HG02970 (cell line): ENCODE results near the gene MTSS2.

Experiments used
- ATAC-seq: cut with Tn5 transposase; IDR thresholded peaks from one replicate; pipeline ENCODE4 v1.9.1; 2021; ENCODE audit warnings: mild to moderate bottlenecking, moderate library complexity, moderate number of reproducible peaks; ENCODE audit not compliant: unreplicated experiment, low FRiP score

Gene MTSS2

DNA sequence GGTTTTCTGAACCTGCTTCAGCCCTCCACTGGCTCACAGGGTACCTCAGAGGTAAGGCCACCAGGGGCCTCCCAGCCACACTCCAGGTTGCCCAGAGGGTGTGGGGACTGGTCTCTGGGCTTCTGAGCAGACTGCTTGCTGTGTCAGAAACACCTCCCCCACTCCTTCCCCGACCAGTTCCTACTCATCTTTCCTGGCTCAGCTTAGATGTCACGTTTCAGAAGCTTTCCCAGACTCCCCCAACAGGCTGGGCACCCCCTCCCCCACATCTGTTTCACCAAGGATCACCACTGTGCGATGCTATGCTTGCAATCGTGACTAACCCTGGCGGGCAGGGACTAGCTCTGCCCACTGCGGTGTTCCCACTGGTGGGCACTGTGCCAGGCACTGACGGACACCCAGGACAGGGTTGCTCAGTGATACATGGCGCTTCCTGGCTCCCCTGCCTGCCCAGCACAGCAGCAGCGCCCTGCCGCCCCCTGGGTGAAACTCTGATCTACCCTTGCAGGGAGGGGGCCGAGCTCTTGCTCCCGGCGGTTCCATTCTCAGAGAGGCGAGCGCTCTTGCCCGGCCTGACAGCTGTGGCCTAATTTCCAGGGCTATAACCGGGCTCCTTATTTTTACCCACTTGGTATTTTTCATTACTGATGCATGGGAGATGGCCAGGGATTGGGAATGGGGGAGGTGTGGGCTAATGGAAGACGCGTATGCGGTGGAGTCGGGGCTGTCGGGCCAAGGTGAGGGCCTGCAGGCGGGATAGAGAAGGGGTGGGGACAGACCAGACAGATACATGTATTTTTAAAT is 29.4 kb upstream of the MTSS2 start:
- ATAC-seq: no peak

DNA sequence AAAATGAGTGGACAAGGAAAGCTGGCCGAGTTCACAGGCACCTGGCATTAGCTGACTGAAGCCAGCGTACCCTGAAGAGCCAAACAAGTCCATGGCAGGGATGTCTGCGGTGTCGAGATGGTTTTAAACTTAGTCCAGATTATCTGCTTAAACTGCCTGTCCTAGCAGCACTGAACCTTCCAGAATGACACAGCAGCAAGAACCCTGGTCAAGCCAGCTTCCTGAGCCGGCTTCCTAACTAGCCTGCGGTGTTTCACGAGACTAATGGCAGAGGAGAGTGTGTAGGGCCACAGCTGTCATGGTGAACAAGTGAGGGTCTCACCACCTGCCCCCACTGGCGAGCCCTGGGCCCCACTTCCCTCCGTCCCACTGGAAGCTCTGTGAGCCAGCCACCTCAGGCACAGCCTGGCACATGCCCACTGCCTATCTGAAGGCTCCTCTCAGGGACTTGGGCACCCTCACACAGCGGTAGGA is 28.8 kb upstream of the MTSS2 start:
- ATAC-seq: no peak

DNA sequence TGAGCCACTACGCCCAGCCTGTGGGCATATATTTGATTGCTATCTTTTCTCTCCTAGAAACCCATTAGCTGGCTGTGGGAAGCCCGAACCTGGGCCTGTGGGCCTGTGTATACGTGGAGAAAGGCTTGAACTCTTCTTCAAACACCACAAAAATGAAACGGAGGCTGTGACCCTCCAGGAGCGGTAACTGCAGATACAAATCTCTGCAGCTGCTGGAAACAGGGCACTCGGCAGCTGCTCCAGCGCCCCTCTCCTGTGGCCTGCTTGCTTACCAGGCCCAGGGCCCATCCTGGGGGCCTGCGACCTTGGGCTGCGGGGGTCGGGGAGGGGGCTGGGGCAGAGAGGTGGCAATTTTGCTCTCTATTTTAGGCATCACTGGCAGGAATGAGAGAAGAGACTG is 28.0 kb upstream of the MTSS2 start:
- ATAC-seq: no peak

DNA sequence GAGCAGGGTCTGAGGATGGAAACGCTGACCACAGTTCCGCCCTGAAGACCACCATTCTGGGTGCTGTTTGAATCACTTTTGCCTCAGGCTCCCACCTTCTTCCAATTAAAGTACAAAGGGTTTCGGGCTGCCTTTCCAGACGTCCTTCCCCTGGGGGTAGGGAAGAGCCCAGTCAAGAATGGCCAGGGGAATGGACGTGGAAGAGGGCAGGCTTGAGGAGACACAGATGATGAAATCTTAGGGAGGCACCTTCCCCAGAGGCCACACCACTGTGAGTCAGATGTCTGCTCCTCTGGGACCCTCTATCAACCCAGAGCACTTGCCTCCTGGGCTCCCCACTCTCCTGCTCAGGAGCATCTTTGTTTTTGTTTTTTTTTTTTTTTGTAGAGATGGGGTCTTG is 27.5 kb upstream of the MTSS2 start:
- ATAC-seq: no peak

DNA sequence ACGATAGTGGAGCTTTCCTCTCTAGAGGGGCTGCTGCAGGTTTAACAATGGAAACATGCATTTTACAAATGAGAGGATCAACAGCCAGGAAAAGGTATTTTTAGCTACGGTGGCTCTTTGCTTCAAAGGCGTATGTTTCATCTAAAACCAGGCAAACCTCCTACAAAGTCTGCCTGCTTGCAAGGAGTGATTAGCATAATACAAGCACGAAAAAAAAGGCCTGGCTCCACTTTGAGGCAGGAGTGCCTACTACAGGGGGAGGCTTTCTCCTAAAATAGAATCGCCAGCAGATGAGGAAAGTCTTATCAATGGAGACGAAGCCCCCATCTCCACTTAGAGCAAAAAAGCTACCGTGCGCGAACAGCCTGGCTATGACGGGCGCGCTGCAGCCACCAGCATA is 27.1 kb upstream of the MTSS2 start:
- ATAC-seq: no peak

DNA sequence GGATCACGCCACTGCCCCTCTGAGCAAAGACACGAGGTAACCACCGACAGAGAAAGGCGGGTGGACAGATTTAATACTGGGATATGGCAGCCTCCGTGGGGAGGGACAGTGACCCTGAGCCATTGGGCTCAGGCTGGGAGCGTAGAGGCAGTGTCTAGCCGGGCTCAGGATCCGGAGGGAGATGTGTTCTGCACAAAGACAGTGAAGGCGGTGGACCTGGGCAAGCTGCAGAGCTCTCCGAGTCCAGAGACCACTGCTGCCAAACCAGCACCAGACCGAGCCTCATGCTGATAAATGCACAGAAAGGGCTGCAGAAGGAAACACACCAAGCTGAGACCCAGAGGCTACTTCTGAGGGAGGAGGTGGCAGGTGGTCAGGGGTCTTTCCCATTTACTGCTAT is 26.5 kb upstream of the MTSS2 start:
- ATAC-seq: no peak

DNA sequence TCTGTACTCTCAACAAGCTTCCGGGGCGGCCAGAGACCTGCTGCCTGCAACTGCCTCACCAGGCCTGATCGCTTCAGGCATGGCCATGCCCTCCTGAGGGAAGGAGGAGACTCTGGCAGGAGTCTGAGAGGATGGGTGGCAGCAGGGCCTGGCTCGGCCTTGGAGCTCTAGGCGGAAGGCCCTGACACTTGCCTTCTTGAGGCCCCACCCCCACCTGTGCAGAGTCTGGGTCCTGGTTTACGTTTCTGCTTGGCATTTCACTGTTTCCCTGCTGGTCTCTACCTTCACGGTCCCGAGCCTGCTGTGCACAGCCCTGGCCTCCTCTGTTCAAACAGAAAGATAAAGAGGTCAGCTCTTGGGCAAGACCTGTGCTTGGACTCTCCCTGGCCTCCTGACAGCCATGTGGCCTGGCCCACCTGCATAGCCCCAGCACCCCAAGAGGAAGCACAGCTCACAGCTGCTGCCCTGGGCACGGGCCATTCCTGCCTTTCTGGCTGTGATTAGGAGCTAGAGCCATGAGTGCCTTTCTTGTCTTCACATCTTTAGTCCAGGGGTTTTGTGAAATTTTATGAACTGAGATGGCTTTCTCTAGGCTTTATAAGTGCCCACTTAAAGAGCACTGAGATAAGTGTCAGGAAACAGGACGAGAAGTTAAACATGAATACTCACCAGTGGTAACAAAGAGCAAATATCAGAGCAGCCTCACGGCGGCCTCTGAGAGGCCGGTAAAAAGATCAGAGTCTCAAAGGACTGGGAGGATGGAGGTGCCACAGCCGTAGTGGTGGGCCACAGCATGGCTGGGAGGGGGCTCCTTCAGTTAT is 25.6 kb upstream of the MTSS2 start:
- no peak for ATAC-seq

DNA sequence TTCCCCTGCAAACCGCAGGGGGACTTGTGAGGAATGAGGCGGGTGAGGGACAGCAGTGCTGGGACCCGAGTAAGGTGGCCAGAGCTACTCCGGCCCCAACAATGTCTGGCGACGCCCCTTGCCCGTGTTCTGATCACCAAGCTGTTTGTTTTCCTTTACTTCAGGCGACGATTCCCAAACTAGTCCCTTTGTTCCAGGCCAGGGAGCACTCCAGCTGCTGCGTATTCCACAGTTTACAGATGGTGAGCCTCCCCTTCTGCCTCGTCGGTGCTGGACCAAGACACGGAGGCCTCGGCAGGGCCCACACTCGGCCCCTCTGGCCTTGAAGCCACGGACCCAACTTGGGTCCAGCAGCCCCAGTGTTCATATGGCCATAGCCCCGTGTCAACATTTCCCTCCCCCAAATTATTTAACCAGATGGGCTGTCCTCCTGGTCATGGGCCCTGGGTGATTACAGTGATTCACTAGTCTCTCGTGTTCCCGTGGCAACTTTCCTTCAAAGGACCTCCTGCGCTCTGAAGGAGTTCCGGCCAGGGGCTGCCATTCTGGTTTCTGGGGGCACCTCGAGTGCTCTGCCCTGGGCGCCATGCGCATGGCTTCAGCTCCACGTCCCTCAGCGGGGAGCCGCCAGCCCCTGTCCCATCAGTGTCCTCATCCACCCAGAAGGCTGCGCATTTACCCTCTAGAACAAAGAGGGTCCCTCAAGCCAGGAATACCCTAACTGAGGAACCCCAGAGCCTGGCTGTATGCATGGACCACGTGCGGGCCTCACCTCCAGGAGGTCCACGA is 24.8 kb upstream of the MTSS2 start:
- no peak for ATAC-seq

DNA sequence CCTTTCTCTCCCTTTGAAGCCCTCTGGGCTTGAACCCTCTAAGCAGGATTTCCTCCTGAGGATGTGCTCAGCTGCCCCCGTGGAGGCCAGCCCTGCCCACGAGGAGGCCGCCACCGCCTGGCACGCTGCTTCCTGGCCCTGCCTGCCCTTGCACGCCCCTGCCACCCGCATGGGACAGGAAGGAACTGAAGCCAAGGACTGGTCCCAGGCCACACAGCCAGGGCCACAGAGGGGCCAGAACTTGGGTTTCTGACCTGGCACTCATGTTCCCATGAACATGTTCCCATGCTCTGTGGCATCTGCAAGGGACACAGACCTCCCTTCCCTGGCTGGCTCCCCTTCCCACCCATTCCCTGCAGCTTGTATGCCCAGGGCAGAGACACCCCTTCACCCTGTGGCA is 24.1 kb upstream of the MTSS2 start:
- no peak for ATAC-seq

DNA sequence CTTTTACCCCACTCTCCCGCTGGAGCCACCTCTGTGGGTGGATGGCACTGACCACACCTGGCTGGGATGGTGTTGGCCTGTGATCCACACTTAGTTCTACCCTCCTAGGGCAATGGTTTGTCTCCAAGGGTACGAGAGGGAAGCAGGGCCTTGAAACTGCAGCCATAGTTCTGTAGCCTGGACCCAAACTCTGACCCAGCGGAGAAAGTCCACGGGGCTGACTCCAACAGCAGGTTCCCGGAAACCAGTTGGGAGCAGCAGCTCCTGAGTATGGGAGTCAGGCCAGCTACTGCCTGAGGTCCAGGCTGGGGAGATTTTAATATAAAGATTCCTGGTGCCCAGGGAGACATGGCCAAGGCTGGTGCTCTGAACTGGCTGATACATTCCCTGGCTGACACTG is 23.6 kb upstream of the MTSS2 start:
- ATAC-seq: no peak

DNA sequence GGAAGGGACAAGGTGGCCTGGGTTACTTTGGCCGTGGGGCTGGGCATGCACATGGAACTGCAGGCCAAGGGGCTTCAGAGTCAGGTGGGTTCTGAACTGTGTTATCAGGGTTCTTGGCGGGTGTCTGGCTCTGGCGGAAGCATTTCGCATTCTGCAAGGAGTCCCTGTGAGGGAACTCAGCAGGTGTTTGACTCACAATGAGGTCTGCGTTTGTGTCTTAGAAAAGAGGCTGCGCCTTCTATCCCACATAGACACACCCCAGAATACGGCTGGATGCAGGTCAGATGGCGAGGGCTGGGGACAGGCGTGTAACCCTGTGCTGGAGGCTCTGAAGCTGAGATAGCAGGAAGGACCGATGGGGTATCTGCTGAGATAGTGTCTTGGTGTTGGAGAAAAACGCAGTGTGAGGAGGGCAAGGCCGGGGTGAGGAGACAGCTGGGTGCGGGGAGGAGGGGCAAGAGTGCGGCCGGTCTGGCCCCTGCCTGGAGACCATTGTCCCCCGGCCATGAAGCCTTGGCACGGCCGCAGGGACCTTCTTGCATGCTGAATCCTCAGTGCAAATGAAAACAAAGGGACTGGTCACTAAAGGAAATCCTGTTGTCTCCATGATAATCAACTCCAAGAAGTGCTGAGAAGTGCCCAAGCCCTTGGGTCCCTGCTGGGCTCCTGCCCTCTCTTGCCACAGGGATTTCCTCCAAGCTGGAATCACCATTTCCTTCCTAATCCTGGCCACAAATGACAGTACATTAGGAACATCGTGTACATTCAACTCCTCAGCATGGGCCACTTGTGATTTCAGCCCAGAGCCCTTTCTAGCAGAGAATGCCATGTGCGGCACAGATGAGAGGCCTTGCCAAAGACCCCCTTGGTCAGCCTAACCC is 22.8 kb upstream of the MTSS2 start:
- ATAC-seq: no peak

DNA sequence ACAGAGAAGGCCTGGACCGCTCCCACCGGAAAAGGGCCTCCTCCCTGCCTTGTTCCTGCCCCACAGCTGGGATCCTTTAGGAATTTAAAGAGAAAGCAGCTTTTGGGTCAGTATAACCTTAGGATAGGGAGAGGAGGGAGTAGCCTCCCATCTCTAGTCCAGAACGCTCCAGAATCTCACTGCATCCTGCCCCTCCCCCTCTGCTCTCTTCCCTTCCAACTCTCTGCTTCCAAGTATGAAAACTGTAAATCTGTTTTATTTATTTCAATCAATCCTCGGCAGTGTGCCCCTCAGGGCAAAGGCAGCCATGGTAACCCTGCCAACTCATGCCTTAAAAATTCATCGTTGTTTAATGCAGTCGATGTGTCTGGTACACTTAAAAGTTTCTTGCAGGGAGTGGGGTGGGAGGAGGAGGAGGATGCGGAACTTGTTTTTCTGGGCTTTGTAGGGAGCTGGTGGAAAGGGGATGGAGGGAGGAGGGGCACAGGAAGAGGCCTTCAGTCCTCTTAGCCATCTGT is 21.2 kb upstream of the MTSS2 start:
- no peak for ATAC-seq

DNA sequence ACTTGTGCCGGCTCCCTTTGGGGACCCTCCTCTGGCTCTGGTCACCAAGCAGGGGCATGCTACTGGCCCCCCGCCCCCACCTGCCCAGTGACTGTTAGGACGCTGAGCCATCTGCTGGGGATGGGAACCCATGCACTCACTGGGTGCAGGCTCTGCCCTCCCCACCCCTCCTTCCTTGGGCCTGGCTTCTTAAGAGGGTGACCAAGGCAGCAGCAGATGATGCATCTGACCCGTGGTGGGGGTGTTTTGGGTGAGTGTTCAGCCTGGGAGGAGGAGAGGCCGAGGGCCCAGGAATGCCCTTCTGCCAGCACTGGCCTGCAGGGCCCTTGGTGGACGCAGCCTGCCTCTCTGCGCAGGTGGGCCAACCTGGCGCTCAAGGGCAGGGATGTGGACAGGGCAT is 19.2 kb upstream of the MTSS2 start:
- no peak for ATAC-seq

DNA sequence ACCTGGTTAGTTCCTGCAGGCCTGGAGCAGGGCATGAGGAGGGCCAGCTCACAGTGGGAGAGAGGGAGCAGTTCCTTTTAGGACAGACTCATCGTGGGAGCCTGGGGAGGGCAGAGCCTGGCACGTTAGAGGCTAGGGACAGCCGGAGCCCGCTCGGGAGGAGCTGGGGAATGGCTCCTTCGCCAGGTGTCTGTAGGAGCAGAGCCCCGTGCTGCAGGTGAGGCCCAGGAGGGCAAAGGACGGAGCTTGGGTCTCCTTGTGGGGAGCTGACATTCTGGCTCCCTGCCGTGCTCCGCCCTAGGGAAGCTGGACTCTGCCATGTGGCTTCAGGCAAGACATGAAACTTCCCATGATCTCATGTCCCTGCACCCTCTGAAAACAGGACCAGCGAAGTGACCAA is 18.7 kb upstream of the MTSS2 start:
- no peak for ATAC-seq

DNA sequence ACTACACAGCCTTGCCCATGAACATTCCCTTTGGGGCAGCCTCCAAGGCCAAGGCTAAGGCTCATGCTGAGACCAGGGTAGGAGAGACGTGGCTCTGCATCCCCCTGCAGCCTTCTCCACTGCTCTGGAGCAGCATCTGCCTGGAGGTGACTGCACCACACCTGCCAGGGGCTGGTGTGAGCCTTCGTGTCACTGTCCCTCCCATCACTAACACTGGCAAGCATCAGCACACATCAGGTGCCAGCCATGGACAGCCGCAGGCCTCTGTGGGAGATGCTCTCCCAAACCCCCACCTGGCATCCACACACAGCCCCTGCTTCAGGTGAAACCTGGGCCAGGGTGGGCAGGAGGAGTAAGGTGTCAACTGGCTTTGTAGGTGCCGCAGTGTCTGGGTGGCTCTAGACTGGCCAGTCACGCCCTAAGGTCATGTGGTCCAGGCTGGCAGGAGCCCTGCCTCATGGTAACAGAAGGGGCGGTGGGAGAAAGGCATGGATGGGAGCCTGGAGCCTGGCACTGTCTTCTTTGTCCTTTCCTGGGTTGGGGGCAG is 18.1 kb upstream of the MTSS2 start:
- no peak for ATAC-seq

DNA sequence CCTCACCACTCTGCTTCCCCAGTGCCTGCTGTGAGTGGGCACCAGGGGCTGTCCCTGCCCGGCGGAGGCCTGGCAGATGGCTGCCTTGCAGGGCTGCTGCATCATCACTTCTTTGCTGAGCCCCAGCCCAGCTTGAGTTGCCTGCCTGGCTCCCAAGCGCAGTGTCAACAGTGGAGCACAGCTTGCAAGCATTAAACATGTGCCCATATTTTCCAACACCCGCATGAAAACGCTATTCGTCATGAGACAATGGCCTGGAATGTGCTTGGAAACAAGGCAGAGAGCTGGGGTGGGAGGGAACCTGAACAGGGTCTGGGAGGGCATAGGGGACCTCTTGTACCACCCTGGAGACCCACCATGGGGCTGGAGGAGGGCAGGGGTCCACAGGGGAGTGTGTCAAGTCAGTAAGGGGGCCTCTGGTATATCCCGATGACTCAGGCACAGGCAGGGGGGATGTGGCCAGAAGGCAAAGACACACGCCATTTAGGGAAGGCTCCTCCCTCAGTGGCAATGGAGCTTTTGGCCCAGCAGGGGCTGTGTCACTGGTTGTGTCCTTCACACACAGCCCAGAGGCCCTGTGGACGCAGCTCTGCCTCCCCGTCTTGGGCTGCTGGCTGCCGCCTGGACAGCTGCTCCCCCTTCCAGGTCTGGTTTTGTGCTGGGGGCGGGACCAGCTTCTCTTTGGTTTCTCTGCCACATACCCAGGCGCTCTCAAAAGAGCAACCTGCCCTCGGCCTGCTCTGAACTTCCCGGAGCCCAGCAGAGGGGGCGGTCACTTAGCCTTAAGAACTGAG is 17.4 kb upstream of the MTSS2 start:
- no peak for ATAC-seq

DNA sequence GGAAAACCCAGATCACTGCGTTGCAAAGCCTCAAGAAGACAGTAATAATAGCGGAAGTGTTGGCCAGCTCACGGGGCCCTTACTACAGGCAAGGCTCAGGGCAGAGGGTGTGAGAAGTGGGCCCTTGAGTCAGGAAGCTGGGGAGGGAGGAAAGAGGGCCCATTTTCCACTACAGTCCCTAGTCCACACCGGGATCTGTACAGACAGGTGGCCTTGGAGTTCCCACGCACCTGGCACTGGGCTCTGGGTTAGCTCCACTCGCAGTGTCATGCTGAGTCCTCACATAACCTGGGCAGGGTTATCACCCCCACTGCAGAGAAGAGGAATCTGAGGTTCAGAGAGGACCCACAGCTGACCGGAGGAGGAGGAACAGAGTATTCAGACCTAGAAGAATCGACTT is 16.8 kb upstream of the MTSS2 start:
- ATAC-seq: no peak

DNA sequence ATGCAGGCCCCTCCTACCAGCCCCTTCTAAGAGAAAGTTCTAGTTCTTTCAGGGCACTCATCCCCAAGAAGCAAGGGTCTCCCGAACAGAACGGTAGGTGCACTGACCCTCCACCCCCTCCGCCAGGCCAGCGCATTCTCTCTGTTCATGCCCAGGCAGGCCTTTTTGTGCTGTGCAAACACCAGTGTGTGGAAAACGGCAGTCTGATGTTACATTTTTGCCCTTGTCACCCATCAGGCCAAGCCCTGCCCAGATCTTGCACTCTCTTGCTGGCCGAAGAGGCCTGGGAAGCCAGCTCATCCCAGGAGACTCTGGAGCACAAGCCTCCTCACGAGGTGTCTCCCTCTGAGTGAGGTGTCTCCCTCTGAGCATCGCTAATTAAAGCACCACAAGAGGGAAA is 16.1 kb upstream of the MTSS2 start:
- no peak for ATAC-seq

DNA sequence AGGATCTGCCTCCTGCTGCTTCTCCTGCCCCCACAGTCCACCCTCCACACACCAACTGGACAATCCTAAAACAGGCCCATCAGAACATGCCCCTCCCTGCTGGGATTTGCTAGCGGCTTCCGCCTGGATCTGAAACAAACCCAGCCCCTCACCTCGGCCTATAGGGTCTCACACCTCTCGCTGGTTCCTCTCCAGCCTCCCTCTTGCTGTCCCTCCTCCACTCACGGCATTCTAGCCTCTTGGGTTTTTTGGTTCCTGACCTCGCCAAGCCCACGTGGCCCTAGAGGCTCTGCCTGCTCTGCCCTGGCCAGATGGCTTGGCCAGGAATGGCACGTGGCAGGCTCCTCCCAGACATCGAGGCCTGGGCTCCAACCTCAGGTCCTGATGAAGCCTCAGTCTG is 15.7 kb upstream of the MTSS2 start:
- ATAC-seq: no peak
